Vagina (tissue), 2 donors: ENCODE results near the gene TYMS. TPM values are rescaled to one million over a fixed set of nuclear protein-coding genes. Genes with fewer than 3 reads are reported as not detected.

Experiments
- DNase-seq, 2 donors: peaks; one replicate each; pipeline ENCODE4 v3.0.0-alpha.2; 2017; ENCODE audit errors: extremely low spot score in 2 of 2
- H3K27ac ChIP-seq: fragments of 200-600 bp; sonication (generic); one replicate; pipeline ENCODE4 v1.5.1; 2019
- H3K27me3 ChIP-seq: fragments of 200-600 bp; sonication (generic); one replicate; pipeline ENCODE4 v1.5.1; 2019
- H3K36me3 ChIP-seq, 2 donors: fragments of 200-600 bp; sonication (generic); one replicate each; pipeline ENCODE4 v1.5.1; 2017 to 2019
- H3K4me1 ChIP-seq: fragments of 200-600 bp; sonication (generic); one replicate; pipeline ENCODE4 v1.5.1; 2019
- H3K4me3 ChIP-seq, 2 donors: fragments of 200-600 bp; sonication (generic); 1 replicate in 1 of 2; 2 replicates in 1 of 2; pipeline ENCODE4 v1.5.1; 2016 to 2019
- H3K9me3 ChIP-seq: fragments of 200-600 bp; sonication (generic); one replicate; pipeline ENCODE4 v1.5.1; 2019
- POLR2A ChIP-seq, 2 donors: fragments of 450-650 bp; IDR thresholded peaks; one replicate each; pipeline ENCODE4 v1.6.1; 2017; ENCODE audit warnings: antibody characterized with exemption in 2 of 2, mild to moderate bottlenecking in 2 of 2, moderate library complexity in 2 of 2
- POLR2AphosphoS5 ChIP-seq, 2 donors: sonication (generic); formaldehyde crosslinking; IDR thresholded peaks; one replicate each; pipeline ENCODE4 v1.9.0; 2017; ENCODE audit warnings: antibody characterized with exemption in 2 of 2, mild to moderate bottlenecking in 2 of 2, low read depth in 1 of 2; ENCODE audit not compliant: insufficient read depth in 1 of 2
- intact Hi-C: fragments of 100-400 bp; cut with DNase I; formaldehyde crosslinking; loops from one replicate; pipeline ENCODE4 v1.15.1; 2023
- total RNA-seq: library from RNA; depleted of rRNA; stranded (reverse); fragments of >200 nt; gene quantifications from one replicate; pipeline ENCODE4 v1.2.3, GENCODE V29; 2016
- TF ChIP-seq, protein P1 (sequence below), 3 experiments: fragments of 450-650 bp in 2 of 3; fragments of 200-600 bp in 1 of 3; sonication (generic) in 1 of 3; IDR thresholded peaks; one replicate each; pipeline ENCODE4 v1.5.1; 2017 to 2019; ENCODE audit warnings: antibody characterized with exemption in 3 of 3, mild to moderate bottlenecking in 2 of 3, moderate library complexity in 2 of 3

Gene TYMS
- total RNA-seq, 1 donor from 2014 or later = 11.3 TPM

DNA sequence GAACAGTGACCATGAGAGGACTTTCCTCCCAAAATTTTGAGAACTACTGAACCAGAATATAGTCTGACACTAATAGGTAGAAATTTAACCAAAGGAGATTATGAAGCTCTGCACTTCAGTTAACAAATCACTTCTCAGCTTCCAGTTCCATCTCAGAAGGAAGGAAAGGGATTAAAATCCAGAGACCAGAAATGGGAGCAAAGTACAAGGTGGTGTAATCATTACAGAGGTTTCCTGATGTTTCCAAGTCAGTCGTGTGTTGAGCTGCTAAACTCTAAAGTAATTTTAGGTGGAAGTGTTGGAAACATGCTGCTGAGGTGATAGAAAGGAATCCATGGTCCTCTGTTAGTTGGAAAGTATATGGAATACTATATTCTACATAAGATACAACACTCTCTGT lies 10.8 kb downstream of the TYMS start:
- no peaks in the 10 kb centered on the region for H3K9me3 ChIP-seq
- no peak overlapping the region for H3K4me3 ChIP-seq
- H3K36me3 ChIP-seq = peaks cover 0 to 33% of the 10 kb centered on the region in 2 donors
- H3K27me3 ChIP-seq = no peaks in the 10 kb centered on the region
- intact Hi-C loops = no loop called here
- no peaks in the 10 kb centered on the region for H3K4me1 ChIP-seq
- no peak for DNase-seq
- TF ChIP-seq, protein P1, sequence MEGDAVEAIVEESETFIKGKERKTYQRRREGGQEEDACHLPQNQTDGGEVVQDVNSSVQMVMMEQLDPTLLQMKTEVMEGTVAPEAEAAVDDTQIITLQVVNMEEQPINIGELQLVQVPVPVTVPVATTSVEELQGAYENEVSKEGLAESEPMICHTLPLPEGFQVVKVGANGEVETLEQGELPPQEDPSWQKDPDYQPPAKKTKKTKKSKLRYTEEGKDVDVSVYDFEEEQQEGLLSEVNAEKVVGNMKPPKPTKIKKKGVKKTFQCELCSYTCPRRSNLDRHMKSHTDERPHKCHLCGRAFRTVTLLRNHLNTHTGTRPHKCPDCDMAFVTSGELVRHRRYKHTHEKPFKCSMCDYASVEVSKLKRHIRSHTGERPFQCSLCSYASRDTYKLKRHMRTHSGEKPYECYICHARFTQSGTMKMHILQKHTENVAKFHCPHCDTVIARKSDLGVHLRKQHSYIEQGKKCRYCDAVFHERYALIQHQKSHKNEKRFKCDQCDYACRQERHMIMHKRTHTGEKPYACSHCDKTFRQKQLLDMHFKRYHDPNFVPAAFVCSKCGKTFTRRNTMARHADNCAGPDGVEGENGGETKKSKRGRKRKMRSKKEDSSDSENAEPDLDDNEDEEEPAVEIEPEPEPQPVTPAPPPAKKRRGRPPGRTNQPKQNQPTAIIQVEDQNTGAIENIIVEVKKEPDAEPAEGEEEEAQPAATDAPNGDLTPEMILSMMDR (IDR thresholded peaks at IDR 0.05) = no peak
- TF ChIP-seq POLR2A (IDR thresholded peaks at IDR 0.05) (no peak), POLR2AphosphoS5 (IDR thresholded peaks at IDR 0.05; ENCODE audit: insufficient read depth in 1 of 2, low read depth in 1 of 2) (no peak)
- H3K27ac ChIP-seq = no peak overlapping the region

GRCh38 chr18:669077-669476 lies 11.6 kb downstream of the TYMS start:
- intact Hi-C loops = no loop called here
- DNase-seq = no peak
- H3K36me3 ChIP-seq = peaks cover 0 to 38% of the 10 kb centered on the region in 2 donors
- no peaks in the 10 kb centered on the region for H3K9me3 ChIP-seq
- H3K4me3 ChIP-seq = no peak overlapping the region
- no peak overlapping the region for H3K27ac ChIP-seq
- no peaks in the 10 kb centered on the region for H3K27me3 ChIP-seq
- no peaks in the 10 kb centered on the region for H3K4me1 ChIP-seq
- no peak for TF ChIP-seq POLR2A (IDR thresholded peaks at IDR 0.05)
- TF ChIP-seq POLR2AphosphoS5 (IDR thresholded peaks at IDR 0.05; ENCODE audit: insufficient read depth in 1 of 2, low read depth in 1 of 2) = no peak

- no peak for DNase-seq
- H3K27ac ChIP-seq = no peak overlapping the region
- no peaks in the 10 kb centered on the region for H3K4me1 ChIP-seq
- intact Hi-C loops = no loop called here
- no peak overlapping the region for H3K4me3 ChIP-seq
- TF ChIP-seq POLR2AphosphoS5 (IDR thresholded peaks at IDR 0.05; ENCODE audit: insufficient read depth in 1 of 2, low read depth in 1 of 2) = no peak
- TF ChIP-seq, protein P1 (IDR thresholded peaks at IDR 0.05) = no peak
- TF ChIP-seq POLR2A (IDR thresholded peaks at IDR 0.05) = no peak
- no peaks in the 10 kb centered on the region for H3K9me3 ChIP-seq
- no peaks in the 10 kb centered on the region for H3K27me3 ChIP-seq
- peaks cover 0 to 44% of the 10 kb centered on the region in 2 donors for H3K36me3 ChIP-seq
These were observed 13.1 kb downstream of the TYMS start for GRCh38 chr18:670522-670921.

- DNase-seq = no peak
- TF ChIP-seq POLR2A (IDR thresholded peaks at IDR 0.05) (no peak), POLR2AphosphoS5 (IDR thresholded peaks at IDR 0.05; ENCODE audit: insufficient read depth in 1 of 2, low read depth in 1 of 2) (no peak)
- TF ChIP-seq, protein P1 (IDR thresholded peaks at IDR 0.05) = no peak
- Histone ChIP-seq H3K36me3 (peaks cover 0 to 53% of the 10 kb centered on the region in 2 donors), H3K4me1 (no peaks in the 10 kb centered on the region), H3K27ac (no peak overlapping the region), H3K4me3 (no peak overlapping the region), H3K27me3 (no peaks in the 10 kb centered on the region), H3K9me3 (no peaks in the 10 kb centered on the region)
- intact Hi-C loops = no loop called here
These were observed 14.0 kb downstream of the TYMS start for GRCh38 chr18:671405-671804.

DNA sequence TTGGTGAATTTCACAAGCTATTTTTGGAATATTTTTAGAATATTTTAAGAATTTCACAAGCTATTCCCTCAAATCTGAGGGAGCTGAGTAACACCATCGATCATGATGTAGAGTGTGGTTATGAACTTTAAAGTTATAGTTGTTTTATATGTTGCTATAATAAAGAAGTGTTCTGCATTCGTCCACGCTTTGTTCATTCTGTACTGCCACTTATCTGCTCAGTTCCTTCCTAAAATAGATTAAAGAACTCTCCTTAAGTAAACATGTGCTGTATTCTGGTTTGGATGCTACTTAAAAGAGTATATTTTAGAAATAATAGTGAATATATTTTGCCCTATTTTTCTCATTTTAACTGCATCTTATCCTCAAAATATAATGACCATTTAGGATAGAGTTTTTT lies 15.9 kb downstream of the TYMS start:
- H3K4me3 ChIP-seq = no peak overlapping the region
- no peaks in the 10 kb centered on the region for H3K9me3 ChIP-seq
- no peak overlapping the region for H3K27ac ChIP-seq
- TF ChIP-seq POLR2A (IDR thresholded peaks at IDR 0.05) = no peak
- no peaks in the 10 kb centered on the region for H3K4me1 ChIP-seq
- intact Hi-C loops = no loop called here
- DNase-seq = no peak
- peaks cover 0 to 62% of the 10 kb centered on the region in 2 donors for H3K36me3 ChIP-seq
- H3K27me3 ChIP-seq = no peaks in the 10 kb centered on the region

DNA sequence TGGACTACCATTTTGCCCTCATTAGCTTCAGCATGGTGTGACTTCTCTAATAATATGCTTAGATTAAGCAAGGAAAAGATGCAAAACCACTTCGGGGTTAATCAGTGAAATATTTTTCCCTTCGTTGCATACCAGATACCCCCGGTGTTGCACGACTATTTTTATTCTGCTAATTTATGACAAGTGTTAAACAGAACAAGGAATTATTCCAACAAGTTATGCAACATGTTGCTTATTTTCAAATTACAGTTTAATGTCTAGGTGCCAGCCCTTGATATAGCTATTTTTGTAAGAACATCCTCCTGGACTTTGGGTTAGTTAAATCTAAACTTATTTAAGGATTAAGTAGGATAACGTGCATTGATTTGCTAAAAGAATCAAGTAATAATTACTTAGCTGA lies 16.3 kb downstream of the TYMS start:
- peaks cover 0 to 64% of the 10 kb centered on the region in 2 donors for H3K36me3 ChIP-seq
- no peaks in the 10 kb centered on the region for H3K27me3 ChIP-seq
- intact Hi-C loops = no loop called here
- no peak for TF ChIP-seq POLR2AphosphoS5 (IDR thresholded peaks at IDR 0.05; ENCODE audit: insufficient read depth in 1 of 2, low read depth in 1 of 2)
- TF ChIP-seq, protein P1 (IDR thresholded peaks at IDR 0.05) = no peak
- TF ChIP-seq POLR2A (IDR thresholded peaks at IDR 0.05) = no peak
- no peaks in the 10 kb centered on the region for H3K4me1 ChIP-seq
- H3K9me3 ChIP-seq = no peaks in the 10 kb centered on the region
- no peak for DNase-seq
- H3K4me3 ChIP-seq = no peak overlapping the region
- no peak overlapping the region for H3K27ac ChIP-seq
